HFFc6 (cell line): ENCODE results near the gene KLF6. TPM values are rescaled to one million over a fixed set of nuclear protein-coding genes. Genes with fewer than 3 reads are reported as not detected.

Experiments used
- DNase-seq: peaks from one replicate; pipeline ENCODE4 v3.0.0-alpha.2; 2018
- H3K27ac Mint-ChIP-seq: 2 replicates; pipeline ENCODE4 v1.8.0; 2020; ENCODE audit warnings: mild to moderate bottlenecking, mixed read lengths
- H3K27me3 Mint-ChIP-seq: 2 replicates; pipeline ENCODE4 v1.8.0; 2021; ENCODE audit warnings: mild to moderate bottlenecking, moderate library complexity, mixed read lengths; ENCODE audit not compliant: insufficient read depth
- H3K36me3 Mint-ChIP-seq: 2 replicates; pipeline ENCODE4 v1.8.0; 2021; ENCODE audit warnings: low read depth, mixed read lengths
- H3K4me1 Mint-ChIP-seq: 2 replicates; pipeline ENCODE4 v1.8.0; 2020; ENCODE audit warnings: low read depth, mixed read lengths
- H3K4me3 Mint-ChIP-seq: 2 replicates; pipeline ENCODE4 v1.8.0; 2020; ENCODE audit warnings: mild to moderate bottlenecking, moderate library complexity, mixed read lengths
- H3K9me3 Mint-ChIP-seq: 2 replicates; pipeline ENCODE4 v1.8.0; 2020; ENCODE audit warnings: mild to moderate bottlenecking, mixed read lengths
- total RNA-seq, 6 experiments: library from RNA; stranded (reverse); fragmentation: NEBNext Ultra II Directional; extraction: Animal tissue kit (Norgen Biotek cat#: 25700); gene quantifications; 2 replicates in 1 of 6; 3 replicates in 5 of 6; pipeline ENCODE4 v1.2.3, GENCODE V29; 2021
- TF ChIP-seq, protein P1 (sequence below): fragments of 200-600 bp; sonication (generic); IDR thresholded peaks from 2 replicates; pipeline ENCODE4 v1.5.0; 2021; ENCODE audit warnings: antibody characterized with exemption, mild to moderate bottlenecking

Gene KLF6
- total RNA-seq, 6 experiments from 2014 or later, result 114 to 154 (median 142) TPM

DNA sequence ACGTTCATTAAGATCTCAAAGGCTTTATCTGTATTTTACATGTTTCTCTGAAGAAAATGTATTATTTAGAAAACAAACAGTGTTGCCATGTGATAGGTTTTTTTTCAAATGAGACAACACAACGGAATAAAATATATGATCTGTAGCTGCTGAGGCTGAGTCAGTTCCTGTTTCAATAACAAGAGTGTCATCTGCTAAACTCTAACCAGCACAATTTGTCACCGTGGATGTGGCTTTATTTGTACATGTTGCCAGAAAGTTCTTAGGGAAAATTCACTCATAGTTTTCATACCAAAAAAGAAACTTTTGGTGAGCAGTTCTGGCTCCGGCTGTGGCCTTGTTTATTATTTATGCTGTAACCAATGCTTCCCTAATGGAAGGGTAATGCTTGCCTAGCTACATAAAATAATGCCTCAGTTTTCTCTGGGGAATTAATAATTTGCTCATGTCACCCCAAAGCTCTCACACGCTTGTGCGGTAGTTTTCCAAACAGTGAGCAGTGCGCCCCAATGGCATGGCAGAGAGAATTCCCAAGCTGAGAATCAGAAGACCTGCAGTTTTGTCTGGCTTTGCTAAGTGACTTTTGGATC lies 20.3 kb upstream of the KLF6 start:
- peaks cover 78% of the 10 kb centered on the region for H3K4me1 Mint-ChIP-seq
- TF ChIP-seq, protein P1, sequence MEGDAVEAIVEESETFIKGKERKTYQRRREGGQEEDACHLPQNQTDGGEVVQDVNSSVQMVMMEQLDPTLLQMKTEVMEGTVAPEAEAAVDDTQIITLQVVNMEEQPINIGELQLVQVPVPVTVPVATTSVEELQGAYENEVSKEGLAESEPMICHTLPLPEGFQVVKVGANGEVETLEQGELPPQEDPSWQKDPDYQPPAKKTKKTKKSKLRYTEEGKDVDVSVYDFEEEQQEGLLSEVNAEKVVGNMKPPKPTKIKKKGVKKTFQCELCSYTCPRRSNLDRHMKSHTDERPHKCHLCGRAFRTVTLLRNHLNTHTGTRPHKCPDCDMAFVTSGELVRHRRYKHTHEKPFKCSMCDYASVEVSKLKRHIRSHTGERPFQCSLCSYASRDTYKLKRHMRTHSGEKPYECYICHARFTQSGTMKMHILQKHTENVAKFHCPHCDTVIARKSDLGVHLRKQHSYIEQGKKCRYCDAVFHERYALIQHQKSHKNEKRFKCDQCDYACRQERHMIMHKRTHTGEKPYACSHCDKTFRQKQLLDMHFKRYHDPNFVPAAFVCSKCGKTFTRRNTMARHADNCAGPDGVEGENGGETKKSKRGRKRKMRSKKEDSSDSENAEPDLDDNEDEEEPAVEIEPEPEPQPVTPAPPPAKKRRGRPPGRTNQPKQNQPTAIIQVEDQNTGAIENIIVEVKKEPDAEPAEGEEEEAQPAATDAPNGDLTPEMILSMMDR, result no peak
- H3K27me3 Mint-ChIP-seq, result no peaks in the 10 kb centered on the region
- peak overlapping the region; percentile 79 for H3K4me3 Mint-ChIP-seq
- DNase-seq, result peak; percentile 94
- H3K9me3 Mint-ChIP-seq, result no peaks in the 10 kb centered on the region
- no peaks in the 10 kb centered on the region for H3K36me3 Mint-ChIP-seq
- peak overlapping the region; percentile 99 for H3K27ac Mint-ChIP-seq

DNA sequence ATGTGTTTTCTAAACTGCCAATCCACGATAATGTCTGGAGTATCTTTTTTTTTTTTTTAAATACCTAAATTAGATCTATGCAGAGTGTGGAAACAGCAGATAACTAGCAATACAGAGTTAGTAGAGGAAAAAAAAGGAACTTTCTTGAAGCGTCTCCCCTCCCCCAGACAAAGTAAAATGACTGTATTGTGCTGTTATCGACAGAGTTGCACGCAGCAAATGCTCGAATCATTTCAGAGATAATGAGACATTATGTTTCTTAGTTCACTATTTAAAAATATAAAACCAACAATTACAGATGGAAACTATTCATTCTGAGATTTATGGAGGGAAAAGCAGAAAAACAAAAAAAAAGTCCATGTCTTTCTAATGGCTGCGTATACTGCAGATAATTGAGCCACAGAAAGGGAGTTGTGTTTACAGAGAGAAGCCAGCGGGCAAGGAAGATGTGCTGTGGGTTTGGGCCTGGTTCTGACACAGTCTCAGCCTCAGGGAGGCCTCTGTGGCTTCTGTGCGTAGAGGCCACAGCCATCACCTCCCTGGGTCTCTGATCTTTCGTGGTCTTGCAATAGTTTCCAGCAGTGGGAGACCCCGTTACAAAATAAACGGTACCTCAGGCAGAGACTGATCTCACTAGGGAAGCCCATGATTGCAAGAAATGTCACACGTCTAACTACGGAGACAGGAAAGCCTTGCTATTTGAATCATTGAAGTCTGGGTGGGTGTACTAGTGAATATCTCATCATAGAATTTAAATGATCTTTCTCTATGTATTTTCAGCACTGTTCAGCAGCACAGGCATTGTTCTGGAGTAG lies 19.1 kb upstream of the KLF6 start:
- TF ChIP-seq, protein P1, result no peak
- Mint-ChIP-seq H3K4me3 (peak overlapping the region; percentile 29), H3K4me1 (peaks cover 67% of the 10 kb centered on the region), H3K36me3 (no peaks in the 10 kb centered on the region), H3K9me3 (no peaks in the 10 kb centered on the region), H3K27ac (peak overlapping the region; percentile 99), H3K27me3 (no peaks in the 10 kb centered on the region)
- no peak for DNase-seq

DNA sequence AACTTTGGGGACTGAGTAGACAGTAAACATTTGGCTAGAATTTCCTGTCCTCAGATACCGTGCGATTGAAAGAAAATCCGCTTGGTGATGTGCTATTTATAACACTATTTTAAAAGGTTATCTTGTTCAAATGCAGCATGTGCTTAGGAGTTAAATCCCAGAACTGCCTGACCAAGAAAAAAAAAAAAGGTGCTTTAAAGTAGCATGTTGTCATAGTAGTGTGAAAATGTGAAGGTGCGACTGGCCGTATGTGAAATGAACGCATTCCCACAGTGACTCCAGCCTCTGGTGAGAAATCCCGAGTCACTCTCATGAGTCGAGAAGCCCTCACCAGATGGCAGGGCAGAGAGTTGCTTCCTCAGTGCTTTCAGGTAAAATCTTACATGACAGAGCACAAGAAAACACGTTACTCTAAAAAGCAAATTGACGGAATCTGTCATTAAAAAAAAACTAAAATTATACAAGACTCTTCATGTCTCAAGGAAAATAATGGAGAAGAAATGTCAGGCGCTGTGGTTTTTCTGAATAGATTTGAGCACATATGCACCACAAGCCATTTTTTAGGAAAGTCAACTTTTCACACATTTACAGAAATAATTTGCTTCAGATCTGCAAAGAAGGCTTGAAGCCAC lies 18.4 kb upstream of the KLF6 start:
- Mint-ChIP-seq H3K27me3 (no peaks in the 10 kb centered on the region), H3K4me3 (no peak overlapping the region), H3K36me3 (no peaks in the 10 kb centered on the region), H3K27ac (peak overlapping the region; percentile 99), H3K9me3 (no peaks in the 10 kb centered on the region), H3K4me1 (peaks cover 60% of the 10 kb centered on the region)
- no peak for DNase-seq
- TF ChIP-seq, protein P1, result no peak

DNA sequence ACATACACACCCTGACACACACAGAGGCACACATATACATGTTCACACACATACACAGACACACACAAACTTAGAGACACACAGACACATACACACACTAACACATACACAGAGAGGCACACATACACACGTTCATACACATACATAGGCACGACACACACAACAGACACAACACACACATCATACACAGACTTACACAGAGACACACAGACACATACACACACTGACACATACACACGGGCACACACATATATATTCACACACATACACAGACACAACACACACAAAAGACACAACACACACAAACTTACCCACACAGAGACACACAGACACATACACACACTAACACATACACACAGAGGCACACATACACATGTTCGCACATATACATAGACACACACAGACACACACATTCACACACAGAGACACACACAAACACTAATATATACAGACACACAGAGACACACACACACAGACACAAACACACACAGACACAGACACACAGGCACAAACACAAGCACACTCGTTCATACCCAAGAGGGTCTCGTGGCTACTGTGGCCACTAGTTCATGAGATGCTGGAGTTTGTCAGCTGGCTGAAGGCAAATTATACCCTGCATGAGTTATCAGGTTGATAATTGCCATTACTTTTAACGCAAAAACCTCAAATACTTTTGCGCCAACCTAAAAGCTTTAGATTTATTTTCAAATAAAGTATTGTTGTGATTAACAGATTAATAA lies 17.7 kb upstream of the KLF6 start:
- no peaks in the 10 kb centered on the region for H3K27me3 Mint-ChIP-seq
- H3K4me1 Mint-ChIP-seq, result peaks cover 52% of the 10 kb centered on the region
- H3K4me3 Mint-ChIP-seq, result no peak overlapping the region
- no peaks in the 10 kb centered on the region for H3K36me3 Mint-ChIP-seq
- no peak overlapping the region for H3K27ac Mint-ChIP-seq
- no peaks in the 10 kb centered on the region for H3K9me3 Mint-ChIP-seq
- no peak for DNase-seq
- TF ChIP-seq, protein P1, result no peak

DNA sequence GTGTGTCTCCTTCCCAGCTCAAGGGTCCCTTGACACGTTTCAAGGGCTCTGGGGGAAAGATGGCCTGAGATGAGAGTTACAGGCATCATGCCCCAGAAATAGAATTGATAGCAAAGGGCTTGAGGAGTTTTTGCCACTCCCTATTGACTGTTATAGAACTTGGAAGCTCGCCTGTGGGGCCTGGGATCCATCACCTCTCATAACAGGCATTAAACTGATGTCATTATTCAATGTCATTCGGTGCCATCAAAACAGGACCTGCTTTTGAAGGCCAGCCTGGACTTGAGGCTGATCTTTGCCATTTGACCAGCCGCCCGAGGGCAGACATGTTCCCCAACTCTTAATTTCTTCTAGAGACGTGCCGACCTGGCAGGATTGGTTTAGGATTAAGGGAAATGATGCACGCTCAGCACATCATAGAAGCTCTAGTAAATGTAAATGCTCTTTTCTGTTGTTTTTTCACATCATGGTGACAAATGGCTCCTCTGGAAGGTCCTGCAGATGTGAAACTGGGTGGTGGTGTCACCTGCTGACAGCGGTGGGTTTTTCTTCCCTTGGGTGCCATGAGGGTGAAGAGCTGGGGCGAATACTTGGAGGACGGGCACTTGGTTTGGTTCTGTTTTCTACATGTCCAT lies 16.7 kb upstream of the KLF6 start:
- H3K4me1 Mint-ChIP-seq, result peaks cover 42% of the 10 kb centered on the region
- no peak for DNase-seq
- no peaks in the 10 kb centered on the region for H3K9me3 Mint-ChIP-seq
- H3K27ac Mint-ChIP-seq, result no peak overlapping the region
- no peak overlapping the region for H3K4me3 Mint-ChIP-seq
- TF ChIP-seq, protein P1, result no peak
- no peaks in the 10 kb centered on the region for H3K36me3 Mint-ChIP-seq
- no peaks in the 10 kb centered on the region for H3K27me3 Mint-ChIP-seq
